Sigmoid colon (tissue), 3 donors: ENCODE data around the gene HDDC3.

ENCODE experiments used
- CTCF ChIP-seq, 4 experiments: fragments of 450-650 bp in 3 of 4; fragments of 200-600 bp in 1 of 4; IDR thresholded peaks; one replicate each; pipeline ENCODE4 v1.5.1; 2016 to 2019; ENCODE audit warnings: antibody characterized with exemption in 4 of 4, mild to moderate bottlenecking in 3 of 4, moderate library complexity in 2 of 4
- POLR2A ChIP-seq, 2 donors: fragments of 450-650 bp; IDR thresholded peaks; one replicate each; pipeline ENCODE4 v1.6.1; 2016; ENCODE audit warnings: antibody characterized with exemption in 2 of 2, mild to moderate bottlenecking in 2 of 2, moderate library complexity in 2 of 2

GRCh38 chr15:90915216-90915807 is 17.0 kb downstream of the HDDC3 start:
- no peak for TF ChIP-seq CTCF (IDR thresholded peaks at IDR 0.05)
- TF ChIP-seq POLR2A (IDR thresholded peaks at IDR 0.05): no peak
